Skeletal muscle satellite cell (primary cell): ENCODE data around the gene TMPRSS11E.
"Not testable (repeated sequence)": the region's sequence is repeated elsewhere in the genome, so short reads cannot be mapped to it uniquely, and the experiment has no call there.

ENCODE experiments used
- H3K27me3 ChIP-seq: 2 replicates; pipeline ENCODE4 v1.7.0; 2013; ENCODE audit warnings: low read length; ENCODE audit not compliant: control insufficient read depth, insufficient read depth
- H3K36me3 ChIP-seq: 2 replicates; pipeline ENCODE4 v1.7.0; 2013; ENCODE audit warnings: mild to moderate bottlenecking, control low read depth, low read length; ENCODE audit not compliant: insufficient read depth
- H3K4me1 ChIP-seq: 2 replicates; pipeline ENCODE4 v1.7.0; 2013; ENCODE audit warnings: low read length; ENCODE audit not compliant: control insufficient read depth, insufficient read depth
- H3K4me2 ChIP-seq: 2 replicates; pipeline ENCODE4 v1.7.0; 2013; ENCODE audit warnings: mild to moderate bottlenecking, low read length
- H3K4me3 ChIP-seq: 2 replicates; pipeline ENCODE4 v1.7.0; 2013; ENCODE audit warnings: low read length
- H3K9ac ChIP-seq: 2 replicates; pipeline ENCODE4 v1.7.0; 2013; ENCODE audit warnings: mild to moderate bottlenecking, low read depth, low read length, moderate library complexity
- H3K9me3 ChIP-seq: replicated peaks from 2 replicates; pipeline ENCODE4 v1.7.0; 2013; ENCODE audit warnings: mild to moderate bottlenecking, control low read depth, low read length

Gene TMPRSS11E

GRCh38 chr4:68465058-68465457 is 17.8 kb downstream of the TMPRSS11E start:
- H3K9me3 ChIP-seq = no peaks in the 10 kb centered on the region
- peak overlapping the region; percentile 10 for H3K9ac ChIP-seq
- no peak overlapping the region for H3K4me2 ChIP-seq
- H3K4me1 ChIP-seq = peaks cover 44% of the 10 kb centered on the region
- no peaks in the 10 kb centered on the region for H3K36me3 ChIP-seq
- H3K4me3 ChIP-seq = no peak overlapping the region
- H3K27me3 ChIP-seq = no peaks in the 10 kb centered on the region

DNA sequence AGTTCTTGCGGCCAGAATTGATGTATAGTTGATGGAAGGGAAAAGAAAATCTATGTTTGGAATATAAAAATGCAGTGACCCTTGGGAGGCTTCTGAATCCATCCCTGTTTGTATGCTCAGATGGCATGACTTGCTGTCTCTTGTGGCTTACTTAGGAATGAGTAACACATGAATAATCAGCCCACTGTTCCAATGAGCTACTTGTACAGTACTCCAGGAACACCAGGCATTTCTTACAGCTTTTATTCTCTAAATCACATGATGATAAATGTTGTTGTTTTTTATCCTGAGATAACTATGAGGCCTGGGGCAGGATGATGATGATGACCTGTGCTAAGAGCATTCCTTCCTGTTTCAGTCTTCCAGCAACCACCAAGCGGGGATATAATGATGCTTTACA is 18.9 kb downstream of the TMPRSS11E start:
- H3K27me3 ChIP-seq = no peaks in the 10 kb centered on the region
- H3K36me3 ChIP-seq = no peaks in the 10 kb centered on the region
- H3K9me3 ChIP-seq = no peaks in the 10 kb centered on the region
- H3K9ac ChIP-seq = peak overlapping the region; percentile 45
- peak overlapping the region; percentile 36 for H3K4me2 ChIP-seq
- H3K4me3 ChIP-seq = peak overlapping the region; percentile 21
- H3K4me1 ChIP-seq = peaks cover 44% of the 10 kb centered on the region

DNA sequence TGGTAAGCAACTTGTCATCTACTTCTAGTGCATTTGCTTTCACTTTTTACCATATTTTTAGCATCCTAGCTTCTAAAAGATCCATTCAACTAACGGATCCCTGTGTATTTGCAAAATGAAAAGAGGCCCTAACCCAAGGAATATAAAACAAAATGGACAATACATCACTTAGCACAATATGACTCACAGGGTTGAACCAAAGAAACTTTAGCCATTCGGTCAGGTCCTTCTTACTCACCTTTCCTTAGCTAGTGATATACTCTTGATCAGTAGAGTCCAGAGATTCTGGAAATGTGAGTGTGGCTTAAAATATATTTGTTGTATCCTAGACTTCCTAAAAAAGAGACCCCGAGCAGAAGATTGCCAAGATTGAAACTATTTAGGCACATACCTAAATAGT is 19.5 kb downstream of the TMPRSS11E start:
- Histone ChIP-seq H3K9me3 (no peaks in the 10 kb centered on the region), H3K9ac (peak overlapping the region; percentile 1), H3K27me3 (no peaks in the 10 kb centered on the region), H3K4me1 (peaks cover 44% of the 10 kb centered on the region), H3K4me2 (peak overlapping the region; percentile 36), H3K4me3 (no peak overlapping the region), H3K36me3 (no peaks in the 10 kb centered on the region)

DNA sequence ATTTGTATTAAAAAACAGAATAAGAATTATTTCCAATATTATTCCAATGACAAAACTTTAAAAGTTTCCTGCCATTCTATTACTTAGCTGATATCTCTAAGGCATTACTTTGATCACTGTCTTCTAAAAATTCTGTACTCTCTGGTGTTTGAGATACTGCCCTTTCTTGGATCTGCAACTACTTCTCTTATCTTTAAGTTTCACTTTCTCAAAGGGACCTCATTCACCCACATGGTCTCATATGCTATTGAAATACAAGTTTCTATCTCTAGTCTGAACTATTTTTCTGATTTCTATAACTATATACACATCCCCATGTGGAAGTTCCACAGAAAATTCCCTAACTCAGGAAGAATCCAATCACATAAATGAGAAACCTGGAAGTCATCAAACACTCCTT is 22.2 kb downstream of the TMPRSS11E start:
- Histone ChIP-seq H3K9ac (no peak overlapping the region), H3K9me3 (no peaks in the 10 kb centered on the region)

GRCh38 chr4:68476191-68476590 is 28.9 kb downstream of the TMPRSS11E start:
- no peaks in the 10 kb centered on the region for H3K4me1 ChIP-seq
- no peak overlapping the region for H3K4me2 ChIP-seq
- H3K9ac ChIP-seq = no peak overlapping the region
- H3K36me3 ChIP-seq = no peaks in the 10 kb centered on the region
- H3K4me3 ChIP-seq = no peak overlapping the region
- no peaks in the 10 kb centered on the region for H3K27me3 ChIP-seq
- H3K9me3 ChIP-seq = no peaks in the 10 kb centered on the region

More for the DNA sequence above, 22.2 kb downstream of the TMPRSS11E start:
- no peak overlapping the region for H3K4me3 ChIP-seq
- no peak overlapping the region for H3K4me2 ChIP-seq
- no peaks in the 10 kb centered on the region for H3K36me3 ChIP-seq
- no peaks in the 10 kb centered on the region for H3K27me3 ChIP-seq
- peaks cover 27% of the 10 kb centered on the region for H3K4me1 ChIP-seq

DNA sequence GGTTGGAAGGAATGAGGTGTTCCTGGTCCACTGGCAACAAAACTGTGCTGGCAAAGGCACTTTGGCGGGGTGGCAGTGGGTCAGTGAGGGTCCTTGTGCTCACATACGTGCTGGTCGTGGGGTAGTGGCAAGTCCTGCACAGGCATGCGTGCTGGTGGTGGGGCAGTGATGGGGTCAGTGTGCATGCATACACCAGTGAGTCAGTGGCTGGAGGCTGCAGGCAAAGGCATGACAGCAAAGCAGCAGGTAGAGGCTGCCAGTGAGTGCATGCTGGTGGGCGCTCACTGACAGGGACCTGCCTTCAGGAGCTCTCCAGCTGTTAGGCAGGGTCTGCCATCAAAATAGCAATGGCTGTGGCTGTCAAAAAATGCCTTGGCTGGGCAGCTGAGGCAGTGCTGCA is 42.1 kb downstream of the TMPRSS11E start:
- H3K4me1 ChIP-seq = no peaks in the 10 kb centered on the region
- H3K36me3 ChIP-seq = no peaks in the 10 kb centered on the region
- H3K4me3 ChIP-seq = no peak overlapping the region
- no peaks in the 10 kb centered on the region for H3K9me3 ChIP-seq
- no peak overlapping the region for H3K9ac ChIP-seq
- no peaks in the 10 kb centered on the region for H3K27me3 ChIP-seq
- H3K4me2 ChIP-seq = no peak overlapping the region

DNA sequence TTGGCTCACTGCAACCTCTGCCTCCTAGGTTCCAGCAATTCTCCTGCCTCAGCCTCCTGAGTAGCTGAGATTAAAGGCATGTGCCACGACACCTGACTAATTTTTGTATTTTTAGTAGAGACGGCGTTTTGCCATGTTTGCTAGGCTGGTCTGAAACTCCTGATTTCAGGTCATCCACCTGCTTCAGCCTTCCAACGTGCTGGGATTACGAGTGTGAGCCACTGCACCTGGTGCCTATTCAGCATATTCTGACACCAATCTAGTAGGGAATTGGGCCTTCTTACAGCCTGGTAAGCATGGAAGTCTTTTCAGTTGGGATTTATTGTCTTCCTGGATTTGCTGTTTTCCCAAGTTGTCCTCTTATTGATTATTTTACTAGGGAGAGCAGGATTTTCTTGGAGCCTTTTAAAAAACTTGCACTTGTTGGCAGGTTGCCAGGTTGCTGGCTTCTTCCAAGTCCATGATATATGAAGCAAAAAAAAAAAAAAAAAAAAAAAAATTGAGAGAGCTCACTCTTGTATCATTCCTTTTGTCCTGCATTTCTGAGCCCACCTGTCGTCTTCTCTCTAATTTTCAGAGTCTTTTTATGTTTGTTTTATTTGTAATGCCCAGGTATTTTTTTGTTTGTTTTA is 43.7 kb downstream of the TMPRSS11E start:
- Histone ChIP-seq H3K36me3 (no peaks in the 10 kb centered on the region), H3K4me2 (no peak overlapping the region), H3K4me1 (no peaks in the 10 kb centered on the region), H3K4me3 (no peak overlapping the region), H3K9ac (no peak overlapping the region), H3K27me3 (no peaks in the 10 kb centered on the region), H3K9me3 (no peaks in the 10 kb centered on the region)

DNA sequence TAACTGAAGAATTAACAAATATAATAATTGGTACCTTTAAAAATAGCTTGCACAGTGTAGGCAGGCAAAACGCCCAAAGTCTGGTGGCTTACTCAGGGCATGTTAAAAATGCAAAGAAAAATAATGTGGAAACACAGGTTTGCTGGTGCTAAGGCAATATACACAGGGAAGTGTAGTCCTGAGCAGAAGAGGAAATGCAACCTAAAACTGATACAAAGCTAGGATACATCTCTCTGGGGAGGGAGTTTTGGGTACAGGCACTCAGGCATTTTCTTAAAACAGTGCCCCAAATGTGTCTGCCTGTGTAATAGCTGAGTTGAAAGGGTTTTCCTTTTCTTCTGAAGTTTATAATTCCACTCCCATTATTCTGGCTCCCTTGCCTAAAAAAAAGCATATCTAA is 47.4 kb downstream of the TMPRSS11E start:
- no peaks in the 10 kb centered on the region for H3K4me1 ChIP-seq
- H3K4me3 ChIP-seq = no peak overlapping the region
- no peaks in the 10 kb centered on the region for H3K9me3 ChIP-seq
- no peaks in the 10 kb centered on the region for H3K36me3 ChIP-seq
- no peaks in the 10 kb centered on the region for H3K27me3 ChIP-seq
- H3K9ac ChIP-seq = no peak overlapping the region
- H3K4me2 ChIP-seq = no peak overlapping the region

DNA sequence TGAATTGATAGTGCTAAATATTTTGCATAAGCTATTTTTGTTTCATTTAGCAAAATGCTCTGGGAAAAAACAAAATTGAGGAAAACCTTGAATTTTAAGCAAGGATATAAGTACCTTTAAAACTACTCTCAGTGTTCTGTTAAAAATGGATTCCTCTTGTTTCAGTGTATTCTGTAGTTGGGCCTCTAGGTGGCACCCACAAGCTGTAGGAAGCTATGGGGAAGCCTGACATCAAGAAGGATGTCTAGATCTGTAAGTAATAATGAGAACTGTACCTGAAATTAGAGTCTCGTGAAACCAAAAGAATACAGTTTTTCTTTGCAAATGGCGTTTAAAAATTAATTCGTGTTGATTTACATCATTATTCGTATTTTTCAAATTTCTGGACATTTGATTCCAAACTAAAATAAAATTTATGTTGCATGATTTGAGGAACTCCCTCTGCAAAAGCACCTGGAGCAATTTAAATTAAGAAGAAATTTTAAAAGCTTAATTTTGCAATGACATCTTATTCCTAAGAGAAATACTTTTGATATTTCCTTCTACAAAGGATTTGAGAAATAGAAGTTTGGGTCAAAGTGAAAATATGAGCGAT is 51.2 kb downstream of the TMPRSS11E start:
- H3K4me2 ChIP-seq = no peak overlapping the region
- no peaks in the 10 kb centered on the region for H3K36me3 ChIP-seq
- no peak overlapping the region for H3K4me3 ChIP-seq
- H3K9me3 ChIP-seq = no peaks in the 10 kb centered on the region
- H3K9ac ChIP-seq = no peak overlapping the region
- no peaks in the 10 kb centered on the region for H3K27me3 ChIP-seq
- H3K4me1 ChIP-seq = no peaks in the 10 kb centered on the region

- H3K4me2 ChIP-seq = no peak overlapping the region
- no peaks in the 10 kb centered on the region for H3K4me1 ChIP-seq
- no peak overlapping the region for H3K9ac ChIP-seq
- no peaks in the 10 kb centered on the region for H3K36me3 ChIP-seq
- H3K4me3 ChIP-seq = no peak overlapping the region
- H3K27me3 ChIP-seq = no peaks in the 10 kb centered on the region
- no peaks in the 10 kb centered on the region for H3K9me3 ChIP-seq
Observed at GRCh38 chr4:68499021-68499420, 51.8 kb downstream of the TMPRSS11E start.

GRCh38 chr4:68503462-68503861 is 56.2 kb downstream of the TMPRSS11E start:
- H3K27me3 ChIP-seq = not testable (repeated sequence)

GRCh38 chr4:68504836-68505235 is 57.6 kb downstream of the TMPRSS11E start:
- H3K36me3 ChIP-seq, H3K4me2 ChIP-seq, H3K9me3 ChIP-seq, H3K9ac ChIP-seq, H3K27me3 ChIP-seq, H3K4me1 ChIP-seq, H3K4me3 ChIP-seq: not testable (repeated sequence)

More at GRCh38 chr4:68503462-68503861, 56.2 kb downstream of the TMPRSS11E start:
- not testable (repeated sequence) for H3K4me1 ChIP-seq, H3K9me3 ChIP-seq, H3K36me3 ChIP-seq, H3K9ac ChIP-seq, H3K4me3 ChIP-seq, H3K4me2 ChIP-seq
